ENCODE measurements around the gene B4GALNT2. TPM values are rescaled to one million over a fixed set of nuclear protein-coding genes. Genes with fewer than 3 reads are reported as not detected.
"Not testable (repeated sequence)": the region's sequence is repeated elsewhere in the genome, so short reads cannot be mapped to it uniquely, and the experiment has no call there.

The B4GALNT2 gene, protein sequence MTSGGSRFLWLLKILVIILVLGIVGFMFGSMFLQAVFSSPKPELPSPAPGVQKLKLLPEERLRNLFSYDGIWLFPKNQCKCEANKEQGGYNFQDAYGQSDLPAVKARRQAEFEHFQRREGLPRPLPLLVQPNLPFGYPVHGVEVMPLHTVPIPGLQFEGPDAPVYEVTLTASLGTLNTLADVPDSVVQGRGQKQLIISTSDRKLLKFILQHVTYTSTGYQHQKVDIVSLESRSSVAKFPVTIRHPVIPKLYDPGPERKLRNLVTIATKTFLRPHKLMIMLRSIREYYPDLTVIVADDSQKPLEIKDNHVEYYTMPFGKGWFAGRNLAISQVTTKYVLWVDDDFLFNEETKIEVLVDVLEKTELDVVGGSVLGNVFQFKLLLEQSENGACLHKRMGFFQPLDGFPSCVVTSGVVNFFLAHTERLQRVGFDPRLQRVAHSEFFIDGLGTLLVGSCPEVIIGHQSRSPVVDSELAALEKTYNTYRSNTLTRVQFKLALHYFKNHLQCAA
- total RNA-seq, result 10 to 100 TPM in 1 of 4 donors, 1 to 10 TPM in 2, under 1 TPM in 1; 0.33 to 10.1 (median 3.9) TPM

GRCh38 chr17:49132699-49133364 lies at the start of gene B4GALNT2:
TSS of gene B4GALNT2 (plus strand) at chr17:49132769. CDS start at chr17:49132793, 24 bp downstream.
- 5 to 19% methylated on average over 7 to 41 of the region's 65 CpGs for WGBS, 2 donors
- H3K27me3 ChIP-seq, result no peaks in the 10 kb centered on the region
- no peaks in the 10 kb centered on the region for H3K36me3 ChIP-seq
- peak in 1 of 2 donors; percentile 38 for TF ChIP-seq POLR2A (IDR thresholded peaks at IDR 0.05)
- TF ChIP-seq, protein P1, sequence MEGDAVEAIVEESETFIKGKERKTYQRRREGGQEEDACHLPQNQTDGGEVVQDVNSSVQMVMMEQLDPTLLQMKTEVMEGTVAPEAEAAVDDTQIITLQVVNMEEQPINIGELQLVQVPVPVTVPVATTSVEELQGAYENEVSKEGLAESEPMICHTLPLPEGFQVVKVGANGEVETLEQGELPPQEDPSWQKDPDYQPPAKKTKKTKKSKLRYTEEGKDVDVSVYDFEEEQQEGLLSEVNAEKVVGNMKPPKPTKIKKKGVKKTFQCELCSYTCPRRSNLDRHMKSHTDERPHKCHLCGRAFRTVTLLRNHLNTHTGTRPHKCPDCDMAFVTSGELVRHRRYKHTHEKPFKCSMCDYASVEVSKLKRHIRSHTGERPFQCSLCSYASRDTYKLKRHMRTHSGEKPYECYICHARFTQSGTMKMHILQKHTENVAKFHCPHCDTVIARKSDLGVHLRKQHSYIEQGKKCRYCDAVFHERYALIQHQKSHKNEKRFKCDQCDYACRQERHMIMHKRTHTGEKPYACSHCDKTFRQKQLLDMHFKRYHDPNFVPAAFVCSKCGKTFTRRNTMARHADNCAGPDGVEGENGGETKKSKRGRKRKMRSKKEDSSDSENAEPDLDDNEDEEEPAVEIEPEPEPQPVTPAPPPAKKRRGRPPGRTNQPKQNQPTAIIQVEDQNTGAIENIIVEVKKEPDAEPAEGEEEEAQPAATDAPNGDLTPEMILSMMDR (IDR thresholded peaks at IDR 0.05), result no peak
- intact Hi-C loops (cut with DNase I), result no loop called here
- peaks cover 0 to 12% of the 10 kb centered on the region in 2 donors for H3K4me1 ChIP-seq
- peak; percentile 52 to 58 for DNase-seq
- H3K27ac ChIP-seq, result peak within 1 kb of the TSS in 1 of 3 donors; percentile 26
- peak within 1 kb of the TSS in 2 of 3 donors; percentile 27 to 41 for H3K4me3 ChIP-seq (replicated peaks in 1 of 3)
- H3K9me3 ChIP-seq, result no peaks in the 10 kb centered on the region

- H3K27me3 ChIP-seq, result not testable (repeated sequence)
- 19 to 23% methylated on average over 2 of the region's 2 CpGs for WGBS, 2 donors
These were observed 47.5 kb upstream of the B4GALNT2 start for GRCh38 chr17:49085046-49085445.

GRCh38 chr17:49085565-49086315 lies 46.8 kb upstream of the B4GALNT2 start:
- Histone ChIP-seq H3K36me3 (no peaks in the 10 kb centered on the region), H3K27me3 (no peaks in the 10 kb centered on the region), H3K4me1 (no peaks in the 10 kb centered on the region), H3K9me3 (no peaks in the 10 kb centered on the region), H3K4me3 (replicated peaks in 1 of 3) (no peak overlapping the region), H3K27ac (no peak overlapping the region)
- DNase-seq, result no peak
- intact Hi-C loops (cut with DNase I), result no loop called here
- TF ChIP-seq, protein P1 (IDR thresholded peaks at IDR 0.05), result no peak
- no peak for TF ChIP-seq POLR2A (IDR thresholded peaks at IDR 0.05)
- WGBS, 2 donors, result 86 to 93% methylated on average over 5 of the region's 5 CpGs

More at GRCh38 chr17:49085046-49085445, 47.5 kb upstream of the B4GALNT2 start:
- DNase-seq; H3K4me1 ChIP-seq; intact Hi-C loops (cut with DNase I); H3K36me3 ChIP-seq; H3K27ac ChIP-seq; H3K4me3 ChIP-seq (replicated peaks in 1 of 3); H3K9me3 ChIP-seq: not testable (repeated sequence)

GRCh38 chr17:49086316-49086605 lies 46.3 kb upstream of the B4GALNT2 start:
- H3K4me1 ChIP-seq, result no peaks in the 10 kb centered on the region
- 71 to 94% methylated on average over 1 of the region's 1 CpG for WGBS, 2 donors
- no peaks in the 10 kb centered on the region for H3K36me3 ChIP-seq
- no peak for DNase-seq
- H3K27me3 ChIP-seq, result no peaks in the 10 kb centered on the region
- no peak overlapping the region for H3K4me3 ChIP-seq (replicated peaks in 1 of 3)
- TF ChIP-seq, protein P1 (IDR thresholded peaks at IDR 0.05), result no peak
- no peak for TF ChIP-seq POLR2A (IDR thresholded peaks at IDR 0.05)
- intact Hi-C loops (cut with DNase I), result no loop called here
- H3K27ac ChIP-seq, result no peak overlapping the region
- no peaks in the 10 kb centered on the region for H3K9me3 ChIP-seq

DNA sequence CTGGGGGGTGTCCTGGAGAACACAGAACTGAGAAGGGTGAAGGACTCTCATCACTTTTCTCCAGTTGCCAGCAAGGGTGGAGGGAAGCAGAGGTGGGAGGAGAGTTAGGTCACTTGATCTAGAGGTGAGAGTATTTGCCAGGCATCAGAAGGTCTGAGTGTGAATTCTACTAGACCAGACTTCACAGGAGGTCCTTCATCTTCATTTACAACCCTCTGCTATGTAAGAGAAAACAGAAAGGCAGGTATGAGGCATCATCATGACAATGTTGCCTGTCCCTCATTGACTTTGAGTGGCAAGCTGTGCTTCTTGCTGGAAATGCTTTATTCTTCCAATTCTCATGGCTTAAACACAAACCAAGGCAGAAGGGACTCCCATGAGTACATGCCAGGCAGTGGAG lies 45.9 kb upstream of the B4GALNT2 start:
- DNase-seq, result no peak
- Histone ChIP-seq H3K36me3 (no peaks in the 10 kb centered on the region), H3K27ac (no peak overlapping the region), H3K9me3 (no peaks in the 10 kb centered on the region), H3K4me3 (replicated peaks in 1 of 3) (no peak overlapping the region), H3K27me3 (no peaks in the 10 kb centered on the region), H3K4me1 (no peaks in the 10 kb centered on the region)
- TF ChIP-seq POLR2A (IDR thresholded peaks at IDR 0.05), result no peak
- TF ChIP-seq, protein P1 (IDR thresholded peaks at IDR 0.05), result no peak
- intact Hi-C loops (cut with DNase I), result no loop called here

All from thyroid gland (tissue), 4 donors.